A549 (cell line): ENCODE results near the gene ZNF862.

Experiments used
- CHD2 ChIP-seq: fragments of 150-350 bp; IDR thresholded peaks from 2 replicates; pipeline ENCODE4 v1.6.1; 2014; ENCODE audit warnings: low read length; ENCODE audit not compliant: partially characterized antibody
- EP300 ChIP-seq, 2 experiments: fragments of >200 bp; sonication (Bioruptor Twin); formaldehyde crosslinking; IDR thresholded peaks; 2 replicates in 1 of 2; 3 replicates in 1 of 2; pipeline ENCODE4 v1.6.1; 2016 to 2017
- JUNB ChIP-seq: fragments of >200 bp; sonication (Bioruptor Twin); formaldehyde crosslinking; IDR thresholded peaks from 2 replicates; pipeline ENCODE4 v1.6.1; 2016
- MAFK ChIP-seq: fragments of 450-650 bp; IDR thresholded peaks from 2 replicates; pipeline ENCODE4 v1.6.1; 2014; ENCODE audit not compliant: partially characterized antibody
- MYC ChIP-seq: IDR thresholded peaks from 2 replicates; pipeline ENCODE4 v1.6.1; 2012; ENCODE audit warnings: mild to moderate bottlenecking, inconsistent platforms, low read length, improper control_type of control experiment, borderline replicate concordance
- POLR2A ChIP-seq: IDR thresholded peaks from 2 replicates; pipeline ENCODE4 v1.6.1; 2012; ENCODE audit warnings: mild to moderate bottlenecking, low read length
- REST ChIP-seq: fragments of 200-600 bp; sonication (generic); IDR thresholded peaks from 2 replicates; pipeline ENCODE4 v1.6.1; 2016; ENCODE audit warnings: antibody characterized with exemption, mild to moderate bottlenecking, moderate library complexity
- RFX5 ChIP-seq: fragments of 450-650 bp; IDR thresholded peaks from 2 replicates; pipeline ENCODE4 v1.7.1; 2014; ENCODE audit warnings: antibody characterized with exemption, mild to moderate bottlenecking, moderate library complexity
- TF ChIP-seq, protein P1 (sequence below): IDR thresholded peaks from 2 replicates; pipeline ENCODE4 v1.6.1; 2012
- TF ChIP-seq, protein P2 (sequence below): fragments of >200 bp; sonication (Bioruptor Twin); formaldehyde crosslinking; IDR thresholded peaks from 3 replicates; pipeline ENCODE4 v1.5.1; 2016
- TF ChIP-seq, protein P3 (sequence below): fragments of >200 bp; sonication (Bioruptor Twin); formaldehyde crosslinking; IDR thresholded peaks from 3 replicates; pipeline ENCODE4 v1.6.1; 2016

DNA sequence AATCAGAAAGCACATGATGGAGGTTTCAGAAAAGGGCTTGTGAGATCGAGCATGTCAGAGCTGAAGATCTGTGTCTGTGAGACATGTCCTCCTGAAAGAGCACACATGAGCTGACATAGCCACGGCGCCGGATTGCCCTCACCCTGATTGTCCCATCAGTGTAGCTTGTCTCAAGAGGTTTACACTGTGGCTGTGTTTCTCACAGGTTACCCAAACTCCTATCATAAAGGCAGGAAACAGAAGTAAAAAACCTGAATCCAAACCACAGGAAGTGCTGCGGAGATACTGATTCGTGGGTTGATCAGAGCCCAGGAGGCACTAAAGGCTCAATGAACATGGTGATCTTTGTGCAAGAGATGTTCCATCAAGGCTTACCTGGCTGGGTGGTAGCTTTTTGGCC lies 31.7 kb downstream of the ZNF862 start:
- TF ChIP-seq, protein P1, sequence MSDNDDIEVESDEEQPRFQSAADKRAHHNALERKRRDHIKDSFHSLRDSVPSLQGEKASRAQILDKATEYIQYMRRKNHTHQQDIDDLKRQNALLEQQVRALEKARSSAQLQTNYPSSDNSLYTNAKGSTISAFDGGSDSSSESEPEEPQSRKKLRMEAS: no peak
- TF ChIP-seq, protein P2, sequence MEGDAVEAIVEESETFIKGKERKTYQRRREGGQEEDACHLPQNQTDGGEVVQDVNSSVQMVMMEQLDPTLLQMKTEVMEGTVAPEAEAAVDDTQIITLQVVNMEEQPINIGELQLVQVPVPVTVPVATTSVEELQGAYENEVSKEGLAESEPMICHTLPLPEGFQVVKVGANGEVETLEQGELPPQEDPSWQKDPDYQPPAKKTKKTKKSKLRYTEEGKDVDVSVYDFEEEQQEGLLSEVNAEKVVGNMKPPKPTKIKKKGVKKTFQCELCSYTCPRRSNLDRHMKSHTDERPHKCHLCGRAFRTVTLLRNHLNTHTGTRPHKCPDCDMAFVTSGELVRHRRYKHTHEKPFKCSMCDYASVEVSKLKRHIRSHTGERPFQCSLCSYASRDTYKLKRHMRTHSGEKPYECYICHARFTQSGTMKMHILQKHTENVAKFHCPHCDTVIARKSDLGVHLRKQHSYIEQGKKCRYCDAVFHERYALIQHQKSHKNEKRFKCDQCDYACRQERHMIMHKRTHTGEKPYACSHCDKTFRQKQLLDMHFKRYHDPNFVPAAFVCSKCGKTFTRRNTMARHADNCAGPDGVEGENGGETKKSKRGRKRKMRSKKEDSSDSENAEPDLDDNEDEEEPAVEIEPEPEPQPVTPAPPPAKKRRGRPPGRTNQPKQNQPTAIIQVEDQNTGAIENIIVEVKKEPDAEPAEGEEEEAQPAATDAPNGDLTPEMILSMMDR: no peak
- TF ChIP-seq CHD2: no peak
- TF ChIP-seq RFX5: no peak
- TF ChIP-seq EP300 (IDR thresholded peaks at IDR 0.05): no peak
- TF ChIP-seq POLR2A: no peak
- TF ChIP-seq MYC: no peak
- TF ChIP-seq MAFK: no peak
- no peak for TF ChIP-seq REST
- TF ChIP-seq, protein P3, sequence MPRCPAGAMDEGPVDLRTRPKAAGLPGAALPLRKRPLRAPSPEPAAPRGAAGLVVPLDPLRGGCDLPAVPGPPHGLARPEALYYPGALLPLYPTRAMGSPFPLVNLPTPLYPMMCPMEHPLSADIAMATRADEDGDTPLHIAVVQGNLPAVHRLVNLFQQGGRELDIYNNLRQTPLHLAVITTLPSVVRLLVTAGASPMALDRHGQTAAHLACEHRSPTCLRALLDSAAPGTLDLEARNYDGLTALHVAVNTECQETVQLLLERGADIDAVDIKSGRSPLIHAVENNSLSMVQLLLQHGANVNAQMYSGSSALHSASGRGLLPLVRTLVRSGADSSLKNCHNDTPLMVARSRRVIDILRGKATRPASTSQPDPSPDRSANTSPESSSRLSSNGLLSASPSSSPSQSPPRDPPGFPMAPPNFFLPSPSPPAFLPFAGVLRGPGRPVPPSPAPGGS: no peak
- no peak for TF ChIP-seq JUNB
